Measurements from ENCODE around the gene TFIP11.
A peak's percentile ranks its signal among the peaks of the same experiment; 100 is the strongest.

Gene TFIP11

GRCh38 chr22:26479792-26480610 is 32.3 kb downstream of the TFIP11 start:
- DNase-seq: no peak
- Mint-ChIP-seq H3K36me3 (ENCODE audit: low read depth) (peaks cover 23% of the 10 kb centered on the region), H3K4me1 (peaks cover 66% of the 10 kb centered on the region), H3K9me3 (no peaks in the 10 kb centered on the region), H3K4me3 (peak overlapping the region; percentile 74), H3K27me3 (ENCODE audit: low read depth, poor library complexity) (no peaks in the 10 kb centered on the region), H3K27ac (peak overlapping the region; percentile 46)
- TF ChIP-seq CTCF (IDR thresholded peaks at IDR 0.05): no peak

GRCh38 chr22:26479043-26479791 is 33.1 kb downstream of the TFIP11 start:
- Mint-ChIP-seq H3K36me3 (ENCODE audit: low read depth) (peaks cover 26% of the 10 kb centered on the region), H3K4me3 (peak overlapping the region; percentile 74), H3K27me3 (ENCODE audit: low read depth, poor library complexity) (no peaks in the 10 kb centered on the region), H3K9me3 (no peaks in the 10 kb centered on the region), H3K27ac (peak overlapping the region; percentile 46), H3K4me1 (peaks cover 58% of the 10 kb centered on the region)
- no peak for TF ChIP-seq CTCF (IDR thresholded peaks at IDR 0.05)
- DNase-seq: no peak

GRCh38 chr22:26477341-26477731 is 34.9 kb downstream of the TFIP11 start:
- DNase-seq: no peak
- H3K4me1 Mint-ChIP-seq: peaks cover 44% of the 10 kb centered on the region
- H3K4me3 Mint-ChIP-seq: no peak overlapping the region
- H3K9me3 Mint-ChIP-seq: no peaks in the 10 kb centered on the region
- no peak overlapping the region for H3K27ac Mint-ChIP-seq
- TF ChIP-seq CTCF (IDR thresholded peaks at IDR 0.05): no peak
- peaks cover 34% of the 10 kb centered on the region for H3K36me3 Mint-ChIP-seq (ENCODE audit: low read depth)
- H3K27me3 Mint-ChIP-seq (ENCODE audit: low read depth, poor library complexity): no peaks in the 10 kb centered on the region

GRCh38 chr22:26476705-26477340 is 35.5 kb downstream of the TFIP11 start:
- H3K4me3 Mint-ChIP-seq: no peak overlapping the region
- peaks cover 39% of the 10 kb centered on the region for H3K4me1 Mint-ChIP-seq
- TF ChIP-seq CTCF (IDR thresholded peaks at IDR 0.05): no peak
- H3K27ac Mint-ChIP-seq: no peak overlapping the region
- no peak for DNase-seq
- H3K9me3 Mint-ChIP-seq: no peaks in the 10 kb centered on the region
- peaks cover 33% of the 10 kb centered on the region for H3K36me3 Mint-ChIP-seq (ENCODE audit: low read depth)
- no peaks in the 10 kb centered on the region for H3K27me3 Mint-ChIP-seq (ENCODE audit: low read depth, poor library complexity)

GRCh38 chr22:26474682-26475081 is 37.6 kb downstream of the TFIP11 start:
- no peak for DNase-seq
- H3K27ac Mint-ChIP-seq: no peak overlapping the region
- peaks cover 42% of the 10 kb centered on the region for H3K36me3 Mint-ChIP-seq (ENCODE audit: low read depth)
- no peaks in the 10 kb centered on the region for H3K9me3 Mint-ChIP-seq
- no peak overlapping the region for H3K4me3 Mint-ChIP-seq
- no peaks in the 10 kb centered on the region for H3K27me3 Mint-ChIP-seq (ENCODE audit: low read depth, poor library complexity)
- TF ChIP-seq CTCF (IDR thresholded peaks at IDR 0.05): no peak
- peaks cover 18% of the 10 kb centered on the region for H3K4me1 Mint-ChIP-seq
